HepG2 (cell line): Measurements from ENCODE around the gene ACTA2. TPM values are rescaled to one million over a fixed set of nuclear protein-coding genes. Genes with fewer than 3 reads are reported as not detected.

Experiments used
- ETV5 ChIP-seq: IDR thresholded peaks from 2 replicates; pipeline ENCODE4 v1.6.1; 2018; ENCODE audit warnings: missing biosample characterization, missing genetic modification reagents, inconsistent platforms, borderline replicate concordance
- GATAD2A ChIP-seq: IDR thresholded peaks from 2 replicates; pipeline ENCODE4 v1.6.1; 2016
- HNF4G ChIP-seq, 2 experiments: sonication (generic) in 1 of 2; formaldehyde crosslinking in 1 of 2; IDR thresholded peaks; 2 replicates each; pipeline versions ENCODE4 v1.4.0 to v1.6.1; 2011 to 2020; ENCODE audit warnings: borderline replicate concordance in 2 of 2, low read depth in 2 of 2, mild to moderate bottlenecking in 2 of 2, low read length in 1 of 2, missing genetic modification reagents in 1 of 2, moderate library complexity in 1 of 2
- HOXA9 ChIP-seq: sonication (generic); formaldehyde crosslinking; IDR thresholded peaks from 2 replicates; pipeline ENCODE4 v1.8.1; 2022; ENCODE audit warnings: missing genetic modification reagents, mild to moderate bottlenecking, moderate library complexity, borderline replicate concordance
- MED13 ChIP-seq: sonication (generic); formaldehyde crosslinking; IDR thresholded peaks from 2 replicates; pipeline ENCODE4 v1.5.0; 2020; ENCODE audit warnings: missing genetic modification reagents
- MEIS1 ChIP-seq: sonication (generic); formaldehyde crosslinking; IDR thresholded peaks from 2 replicates; pipeline ENCODE4 v1.9.0; 2021; ENCODE audit warnings: mild to moderate bottlenecking, missing genetic modification reagents, moderate library complexity, borderline replicate concordance
- MXD4 ChIP-seq: IDR thresholded peaks from 2 replicates; pipeline ENCODE4 v1.6.1; 2016; ENCODE audit warnings: mild to moderate bottlenecking, missing biosample characterization, missing genetic modification reagents
- NKX3-1 ChIP-seq: sonication (generic); formaldehyde crosslinking; IDR thresholded peaks from 2 replicates; pipeline ENCODE4 v1.5.0; 2020; ENCODE audit warnings: missing genetic modification reagents
- PHB2 ChIP-seq: fragments of 450-650 bp; IDR thresholded peaks from 2 replicates; pipeline ENCODE4 v1.6.1; 2018; ENCODE audit not compliant: partially characterized antibody
- POLR2AphosphoS2 ChIP-seq: IDR thresholded peaks from 2 replicates; pipeline ENCODE4 v1.6.1; 2011; ENCODE audit warnings: low read depth, low read length, improper control_type of control experiment
- RFX1 ChIP-seq: fragments of 450-650 bp; IDR thresholded peaks from 2 replicates; pipeline ENCODE4 v1.6.1; 2017
- SALL1 ChIP-seq: sonication (generic); formaldehyde crosslinking; IDR thresholded peaks from 2 replicates; pipeline ENCODE4 v1.8.0; 2022; ENCODE audit warnings: mild to moderate bottlenecking, missing genetic modification reagents
- SP1 ChIP-seq, 2 experiments: fragments of 450-650 bp in 1 of 2; sonication (generic) in 1 of 2; formaldehyde crosslinking in 1 of 2; IDR thresholded peaks; 2 replicates each; pipeline versions ENCODE4 v1.4.0 to v1.6.1; 2016 to 2020; ENCODE audit warnings: missing genetic modification reagents in 1 of 2
- SPEN ChIP-seq: sonication (generic); formaldehyde crosslinking; IDR thresholded peaks from 2 replicates; pipeline ENCODE4 v1.5.1; 2020; ENCODE audit warnings: low read depth, mild to moderate bottlenecking, missing genetic modification reagents
- ZBTB21 ChIP-seq: sonication (generic); formaldehyde crosslinking; IDR thresholded peaks from 2 replicates; pipeline ENCODE4 v1.4.0; 2020; ENCODE audit warnings: missing genetic modification reagents
- ZBTB38 ChIP-seq: sonication (generic); formaldehyde crosslinking; IDR thresholded peaks from 2 replicates; pipeline ENCODE4 v1.5.1; 2020; ENCODE audit warnings: mild to moderate bottlenecking, missing genetic modification reagents
- ZEB1 ChIP-seq: IDR thresholded peaks from 2 replicates; pipeline ENCODE4 v1.6.1; 2012; ENCODE audit warnings: mild to moderate bottlenecking, low read depth, inconsistent platforms; ENCODE audit not compliant: insufficient replicate concordance
- ZFP36L2 ChIP-seq: sonication (generic); formaldehyde crosslinking; IDR thresholded peaks from 2 replicates; pipeline ENCODE4 v1.4.0; 2020; ENCODE audit warnings: missing genetic modification reagents
- ZNF207 ChIP-seq: fragments of 450-650 bp; IDR thresholded peaks from 2 replicates; pipeline ENCODE4 v1.6.1; 2016; ENCODE audit warnings: antibody characterized with exemption, borderline replicate concordance
- ZNF230 ChIP-seq: sonication (generic); formaldehyde crosslinking; IDR thresholded peaks from 2 replicates; pipeline ENCODE4 v1.4.0; 2020; ENCODE audit warnings: mild to moderate bottlenecking, missing genetic modification reagents
- ZNF318 ChIP-seq: sonication (generic); formaldehyde crosslinking; IDR thresholded peaks from 2 replicates; pipeline ENCODE4 v1.4.0; 2020; ENCODE audit warnings: mild to moderate bottlenecking, missing genetic modification reagents
- ZNF703 ChIP-seq: sonication (generic); formaldehyde crosslinking; IDR thresholded peaks from 2 replicates; pipeline ENCODE4 v1.5.1; 2020; ENCODE audit warnings: missing genetic modification reagents, mild to moderate bottlenecking, moderate library complexity, borderline replicate concordance
- ZNF792 ChIP-seq: IDR thresholded peaks from 2 replicates; pipeline ENCODE4 v1.6.1; 2016
- polyA plus RNA-seq, 8 experiments: library from polyadenylated mRNA; depleted of rRNA in 3 of 8; stranded (reverse) in 7 of 8; unstranded in 1 of 8; fragments of >200 nt; fragmentation: Illumina TruSeq in 4 of 8; extraction: Trizol in 4 of 8; gene quantifications; 2 replicates each; pipeline versions ENCODE4 v1.2.1 to v1.2.3, GENCODE V29; 2011 to 2016; ENCODE audit warnings: low read depth in 4 of 8, missing spikeins in 1 of 8, mixed read lengths in 1 of 8; ENCODE audit not compliant: insufficient read depth in 1 of 8
- total RNA-seq, 5 experiments: library from RNA; depleted of rRNA; stranded (reverse); fragments of >200 nt; fragmentation: Illumina TruSeq; extraction: Trizol; gene quantifications; 2 replicates each; pipeline ENCODE4 v1.2.3, GENCODE V29; 2016; ENCODE audit warnings: low read depth in 1 of 5
- TF ChIP-seq, protein P1 (sequence below): sonication (generic); formaldehyde crosslinking; IDR thresholded peaks from 2 replicates; pipeline ENCODE4 v1.4.0; 2020; ENCODE audit warnings: missing genetic modification reagents

ACTA2 gene
- total and polyA plus RNA-seq, 2 of the 13 experiments (the other 11 are each of a cell fraction or from before 2014, with no cell fraction given): 21.8 to 59.9 TPM

DNA sequence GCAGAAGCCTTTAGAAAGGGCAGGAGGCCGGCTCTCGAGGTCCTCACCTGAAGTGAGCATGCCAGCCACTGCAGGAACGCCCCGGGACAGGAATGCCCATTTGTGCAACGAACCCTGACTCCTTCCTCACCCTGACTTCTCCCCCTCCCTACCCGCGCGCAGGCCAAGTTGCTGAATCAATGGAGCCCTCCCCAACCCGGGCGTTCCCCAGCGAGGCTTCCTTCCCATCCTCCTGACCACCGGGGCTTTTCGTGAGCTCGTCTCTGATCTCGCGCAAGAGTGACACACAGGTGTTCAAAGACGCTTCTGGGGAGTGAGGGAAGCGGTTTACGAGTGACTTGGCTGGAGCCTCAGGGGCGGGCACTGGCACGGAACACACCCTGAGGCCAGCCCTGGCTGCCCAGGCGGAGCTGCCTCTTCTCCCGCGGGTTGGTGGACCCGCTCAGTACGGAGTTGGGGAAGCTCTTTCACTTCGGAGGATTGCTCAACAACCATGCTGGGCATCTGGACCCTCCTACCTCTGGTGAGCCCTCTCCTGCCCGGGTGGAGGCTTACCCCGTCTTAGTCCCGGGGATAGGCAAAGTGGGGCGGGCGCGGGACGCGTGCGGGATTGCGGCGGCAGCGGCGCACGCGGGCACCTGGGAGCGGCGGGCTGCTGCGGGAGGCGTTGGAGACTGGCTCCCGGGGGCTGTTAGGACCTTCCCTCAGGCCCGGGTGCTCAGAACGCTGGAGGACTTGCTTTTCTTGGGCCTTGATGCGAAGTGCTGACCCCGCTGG, 38.0 kb upstream of the ACTA2 start, which contains the start of gene FAS (continued):
- no peak; the same call in 1 of the 2 replicates for TF ChIP-seq ZNF318 (CRISPR knock-in tag)
- peak; percentile 57; the same call in 1 of the 2 replicates for TF ChIP-seq SALL1
- TF ChIP-seq MEIS1 (CRISPR knock-in tag): no peak
- no peak for TF ChIP-seq POLR2AphosphoS2
- TF ChIP-seq HNF4G (IDR thresholded peaks at IDR 0.05; ENCODE audit: borderline replicate concordance, low read depth, low read length): no peak
- no peak; the same call in 1 of the 2 replicates for TF ChIP-seq HNF4G (CRISPR knock-in tag; IDR thresholded peaks at IDR 0.05; ENCODE audit: borderline replicate concordance, low read depth)
- TF ChIP-seq HOXA9: no peak
- TF ChIP-seq MXD4 (CRISPR knock-in tag): no peak
- TF ChIP-seq ZBTB38 (CRISPR knock-in tag): no peak
- no peak for TF ChIP-seq NKX3-1
- no peak; the same call in 1 of the 2 replicates for TF ChIP-seq ZNF230 (CRISPR knock-in tag)
- TF ChIP-seq SP1 (IDR thresholded peaks at IDR 0.05): no peak
- TF ChIP-seq SP1 (CRISPR knock-in tag; IDR thresholded peaks at IDR 0.05): no peak
- TF ChIP-seq SPEN (CRISPR knock-in tag): no peak
- TF ChIP-seq ZFP36L2 (CRISPR knock-in tag): no peak
- TF ChIP-seq PHB2: no peak
- TF ChIP-seq ZNF207: no peak
- TF ChIP-seq ZNF703: no peak
- TF ChIP-seq ETV5 (CRISPR knock-in tag): no peak
- no peak for TF ChIP-seq RFX1
- no peak for TF ChIP-seq MED13 (CRISPR knock-in tag)
- no peak for TF ChIP-seq GATAD2A (CRISPR knock-in tag)
- no peak; the same call in 1 of the 2 replicates for TF ChIP-seq ZNF792
- TF ChIP-seq ZEB1: no peak
- TF ChIP-seq, protein P1, sequence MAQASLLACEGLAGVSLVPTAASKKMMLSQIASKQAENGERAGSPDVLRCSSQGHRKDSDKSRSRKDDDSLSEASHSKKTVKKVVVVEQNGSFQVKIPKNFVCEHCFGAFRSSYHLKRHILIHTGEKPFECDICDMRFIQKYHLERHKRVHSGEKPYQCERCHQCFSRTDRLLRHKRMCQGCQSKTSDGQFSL (CRISPR knock-in tag): no peak
- TF ChIP-seq ZBTB21 (CRISPR knock-in tag): no peak
